HG03139 (cell line): ENCODE results near the gene GLIS1.

ENCODE experiments used
- ATAC-seq: cut with Tn5 transposase; IDR thresholded peaks from one replicate; pipeline ENCODE4 v1.9.1; 2021; ENCODE audit not compliant: unreplicated experiment

The GLIS1 gene

DNA sequence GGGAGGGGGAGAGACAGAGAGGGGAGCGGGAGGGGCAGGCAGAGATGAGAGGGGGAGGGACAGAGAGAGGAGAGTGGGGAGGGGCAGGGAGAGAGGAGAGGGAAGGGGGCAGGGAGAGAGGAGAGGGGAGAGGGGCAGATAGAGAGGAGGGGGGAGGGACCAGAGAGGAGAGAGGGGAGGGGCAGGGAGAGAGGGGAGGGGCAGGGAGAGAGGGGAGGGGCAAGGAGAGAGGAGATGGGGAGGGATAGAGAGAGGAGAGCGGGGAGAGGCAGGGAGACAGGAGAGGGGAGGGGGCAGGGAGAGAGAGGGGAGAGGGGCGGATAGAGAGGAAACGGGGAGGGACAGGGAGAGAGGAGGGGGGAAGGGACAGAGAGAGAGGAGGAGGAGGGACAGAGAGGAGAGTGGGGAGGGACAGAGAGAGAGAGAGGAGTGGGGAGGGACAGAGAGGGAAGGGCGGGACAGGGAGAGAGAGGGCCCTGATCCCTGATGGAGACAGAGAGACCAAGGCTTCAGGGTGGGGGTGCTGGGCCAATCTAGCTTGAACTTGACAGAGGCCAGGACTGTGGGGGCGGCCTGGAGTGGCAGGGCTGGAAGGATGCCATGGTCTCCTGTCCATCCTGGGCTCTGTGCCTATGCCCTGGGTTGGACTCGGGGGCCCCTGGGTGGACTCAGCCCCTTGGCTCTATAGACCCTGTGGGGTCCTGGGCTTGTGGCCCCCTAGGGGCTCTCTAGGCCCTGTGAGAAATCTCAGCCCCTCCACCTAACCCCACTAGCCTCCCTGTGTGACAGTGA is 236.1 kb downstream of the GLIS1 start:
- no peak for ATAC-seq

DNA sequence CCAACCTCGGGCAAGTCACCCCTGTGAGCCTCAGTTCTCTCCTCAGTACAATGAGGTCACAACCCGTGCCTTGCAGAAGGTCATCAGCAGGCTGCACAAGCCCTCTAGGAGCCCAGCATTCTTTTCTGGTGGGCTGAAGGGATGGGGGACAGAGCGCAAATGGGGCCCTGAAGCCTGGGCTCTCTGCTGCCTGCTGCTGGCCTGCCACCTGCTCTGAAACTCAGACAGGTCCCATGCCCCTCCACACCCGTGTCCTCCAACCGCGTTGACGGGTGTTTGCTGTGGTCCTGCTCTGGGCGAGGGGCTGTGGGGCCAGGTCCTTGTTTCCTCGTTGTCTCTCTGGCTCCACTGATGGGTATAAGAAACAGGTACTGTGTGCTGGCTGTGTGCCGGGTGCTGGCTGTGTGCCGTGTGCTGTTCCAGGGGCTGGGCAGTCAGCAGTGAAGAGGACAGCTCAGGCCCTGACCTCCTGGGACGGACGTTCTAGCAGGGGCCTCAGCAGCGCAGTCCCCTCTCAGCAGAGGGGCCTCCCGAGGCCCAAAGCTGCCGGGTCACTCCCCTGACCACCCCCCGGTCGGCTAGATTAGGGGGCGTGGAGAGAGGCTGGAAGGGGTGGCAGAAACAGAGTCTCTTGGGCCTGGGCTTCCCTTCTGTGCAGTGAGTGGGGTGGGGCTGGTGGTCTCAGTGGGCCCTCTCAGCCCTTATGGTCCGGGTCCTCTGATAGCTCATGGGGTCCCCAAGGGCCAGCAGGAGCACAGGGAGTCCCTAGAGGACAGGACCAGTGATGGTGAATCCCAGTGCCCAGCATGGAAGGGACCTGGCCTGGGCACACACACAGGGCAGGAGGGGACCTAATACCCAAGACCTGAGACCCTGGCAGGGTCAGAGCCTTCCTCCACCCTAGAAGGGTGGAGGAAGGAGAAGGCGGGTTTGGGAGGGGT is 237.6 kb downstream of the GLIS1 start:
- no peak for ATAC-seq

DNA sequence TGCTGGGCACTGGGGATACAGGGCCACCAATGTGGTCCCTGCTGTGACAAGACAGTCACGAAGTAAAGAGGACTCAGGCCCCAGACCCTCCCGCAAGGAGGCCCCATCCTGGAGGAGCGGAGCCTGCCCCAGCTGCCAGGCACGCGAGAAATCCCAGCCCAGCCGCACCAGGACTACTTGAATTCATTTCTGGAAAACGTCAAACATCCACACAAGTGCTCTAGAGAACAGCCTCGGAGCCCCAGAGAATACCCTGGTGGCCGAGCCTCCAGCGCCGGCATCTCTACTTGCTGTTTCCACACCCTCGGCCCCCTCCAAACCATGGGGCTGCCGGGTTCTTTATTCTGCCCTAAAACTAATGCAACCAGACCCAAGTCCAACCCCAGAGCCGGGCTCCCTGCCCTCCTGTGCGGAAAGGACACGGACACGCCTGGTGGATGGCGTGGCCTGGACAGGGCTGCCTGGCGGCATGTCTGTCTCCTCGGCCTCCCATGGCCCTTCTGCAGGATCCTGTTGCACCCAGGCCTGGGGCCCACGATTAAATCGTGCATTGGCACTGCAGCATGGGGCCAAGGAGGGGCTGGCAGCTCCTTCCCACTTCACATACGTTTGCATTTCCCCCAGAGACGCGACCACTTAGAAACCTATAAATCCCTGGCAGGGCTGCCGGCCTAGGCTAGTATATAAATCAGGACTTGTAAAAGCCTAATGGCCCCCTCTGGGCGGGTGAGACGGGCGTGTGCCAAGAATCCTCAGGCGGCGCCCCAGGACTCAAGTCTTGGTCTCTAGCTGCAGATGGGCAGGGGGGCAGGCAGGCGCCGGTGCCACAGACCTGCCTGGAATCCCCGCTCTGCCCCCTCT is 238.5 kb downstream of the GLIS1 start:
- no peak for ATAC-seq

DNA sequence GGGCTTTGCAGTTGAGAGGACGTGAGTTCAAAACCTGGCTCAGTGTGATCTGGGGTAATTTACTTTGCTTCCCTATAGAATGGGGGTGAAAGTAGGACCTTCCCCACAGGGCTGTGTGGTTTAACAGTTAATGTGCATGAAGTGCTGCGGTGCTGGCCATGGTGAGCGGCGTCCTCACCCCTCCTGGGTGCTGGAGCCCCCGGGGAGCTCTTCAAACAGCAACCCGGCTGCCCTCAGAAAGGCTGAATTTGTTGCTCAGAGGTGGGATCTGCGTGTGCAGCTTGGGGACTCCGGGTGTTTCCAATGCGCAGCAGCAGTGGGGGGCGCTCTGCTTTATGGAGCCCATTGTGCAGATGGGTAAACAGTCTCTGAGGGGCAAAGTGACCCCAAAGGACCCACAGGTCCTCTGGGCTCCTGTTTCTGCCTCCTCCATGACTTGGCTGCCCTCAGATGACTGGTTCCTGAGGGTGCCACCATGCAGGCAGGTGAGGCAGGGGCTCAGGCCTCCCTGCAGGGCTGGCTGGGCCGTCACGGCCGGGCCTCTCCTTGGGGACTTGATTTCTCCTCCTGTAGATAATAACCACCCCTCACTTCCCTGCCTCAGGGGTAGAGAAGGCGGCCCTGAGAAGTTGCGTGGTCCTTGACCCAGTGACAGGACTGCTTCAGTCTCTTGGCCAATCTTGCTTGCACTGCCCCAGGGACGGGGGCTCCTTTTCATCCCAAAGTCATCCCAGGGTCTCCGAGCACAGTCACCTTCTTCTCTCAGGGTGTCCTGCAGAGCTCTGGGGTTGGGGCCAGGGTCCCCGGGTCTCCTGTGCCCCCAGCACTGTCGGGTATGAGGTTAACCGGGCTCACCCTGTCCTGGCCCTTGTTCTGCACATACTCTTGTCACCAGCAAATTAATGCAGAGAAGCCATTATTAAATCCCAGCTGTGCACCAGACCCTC is 239.4 kb downstream of the GLIS1 start:
- ATAC-seq = no peak

DNA sequence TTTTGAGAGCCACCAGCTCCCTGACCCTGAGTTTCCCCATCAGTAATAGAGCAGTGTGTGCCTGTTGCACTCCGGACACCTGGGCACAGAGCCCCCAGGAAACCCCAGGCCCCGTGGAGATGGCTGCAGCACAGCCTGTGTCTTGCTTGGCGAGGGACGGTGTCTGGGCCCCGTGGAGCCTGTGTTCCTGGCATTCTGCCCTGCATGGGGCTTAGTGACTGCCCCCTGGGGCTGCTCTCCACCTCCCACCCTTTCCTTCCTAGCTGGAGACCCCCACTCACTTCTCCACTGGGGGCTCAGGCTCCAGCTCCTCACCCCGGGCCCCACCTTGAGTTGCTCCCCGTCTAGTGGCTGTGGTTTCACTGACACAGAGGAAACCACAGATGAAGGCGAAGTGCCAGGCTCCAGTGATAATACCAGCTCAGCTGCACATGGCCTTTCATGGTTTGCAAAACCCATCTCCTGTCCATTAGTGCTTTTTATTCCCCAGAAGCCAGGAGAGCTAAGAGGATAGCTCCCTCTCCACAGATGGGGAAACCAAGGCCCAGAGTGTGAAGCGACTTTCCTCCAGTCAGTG is 240.3 kb downstream of the GLIS1 start:
- ATAC-seq = no peak

DNA sequence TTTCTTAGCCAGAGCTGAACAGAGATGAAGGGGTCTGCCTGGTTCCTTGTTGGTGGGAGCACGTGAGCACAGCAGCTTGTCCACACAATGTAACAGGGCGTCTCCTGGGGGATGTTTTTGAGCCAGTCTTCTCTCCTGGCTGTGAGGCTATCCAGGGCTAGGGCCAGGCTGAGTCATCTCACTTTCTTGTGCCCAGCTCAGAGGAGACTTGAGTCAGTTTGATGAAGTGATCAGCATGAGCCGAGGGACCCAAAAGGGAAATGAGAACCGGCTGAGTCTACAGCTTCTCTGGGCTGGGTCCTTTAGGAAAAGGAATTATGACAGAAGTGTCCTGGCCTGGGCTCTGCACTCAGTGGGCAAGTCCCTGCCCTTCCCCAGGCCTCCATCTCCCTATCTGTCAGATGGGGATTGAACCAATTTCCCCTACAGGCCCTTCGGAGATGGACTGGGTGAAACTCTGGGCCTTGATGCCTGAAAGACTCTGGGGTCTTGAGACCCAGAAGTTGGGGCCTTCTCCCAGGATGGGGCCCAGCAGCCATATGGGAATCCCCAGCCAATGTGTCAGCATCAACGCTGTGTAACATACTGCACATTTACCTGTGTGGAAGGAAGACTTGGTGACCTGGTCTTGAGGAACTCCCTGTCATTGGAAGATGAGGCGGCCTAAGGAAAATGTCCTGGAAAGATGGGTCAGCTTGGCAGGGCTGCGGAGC is 243.2 kb downstream of the GLIS1 start:
- no peak for ATAC-seq

DNA sequence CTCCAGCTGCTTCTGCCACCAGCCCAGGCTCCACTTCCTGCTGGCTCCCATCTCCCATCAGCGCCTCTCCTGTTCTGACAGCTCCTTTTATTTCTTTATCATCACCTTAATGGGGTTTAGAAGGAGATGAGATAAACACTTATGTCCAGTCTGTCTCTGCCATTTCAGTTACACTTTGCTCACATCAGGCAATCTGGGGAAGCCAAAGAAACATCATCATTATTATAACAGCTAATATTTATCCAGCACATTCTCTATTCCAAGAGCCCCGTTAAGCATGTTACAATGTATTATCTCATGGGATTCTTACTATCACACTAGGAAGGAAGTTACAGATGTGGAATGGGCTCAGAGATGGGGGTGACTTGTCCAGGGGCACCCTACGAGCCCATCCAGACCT is 248.6 kb downstream of the GLIS1 start:
- no peak for ATAC-seq

DNA sequence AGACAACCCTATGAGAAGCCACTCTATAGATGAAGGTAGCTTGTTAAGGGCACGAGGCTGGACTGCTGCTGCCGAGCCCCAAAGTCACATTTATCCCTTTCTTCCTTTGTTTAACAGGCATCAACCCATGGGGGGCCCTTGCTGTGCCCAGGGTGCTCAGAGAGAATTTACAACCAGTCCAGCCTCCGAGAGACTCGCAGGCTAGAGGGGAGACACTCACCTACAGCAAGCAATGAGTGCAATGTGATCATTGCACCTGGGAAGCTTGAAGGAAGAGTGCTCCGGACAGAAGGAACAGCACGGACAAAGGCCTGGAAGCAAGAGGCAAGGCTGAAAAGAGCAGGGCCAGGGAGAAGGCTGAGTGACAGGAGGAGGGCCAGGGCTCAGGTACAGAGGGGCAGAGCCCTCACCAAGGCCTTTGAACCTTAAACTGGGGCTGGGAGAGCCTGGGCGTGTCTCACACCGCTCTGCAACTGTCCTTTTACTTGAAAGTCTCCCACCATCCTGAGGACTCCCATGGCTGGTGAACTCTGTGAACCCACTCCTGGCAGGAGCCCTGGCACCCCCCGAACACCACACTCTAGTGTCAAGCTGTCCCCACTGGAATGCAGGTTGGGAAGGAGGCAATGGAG is 252.5 kb downstream of the GLIS1 start:
- no peak for ATAC-seq

DNA sequence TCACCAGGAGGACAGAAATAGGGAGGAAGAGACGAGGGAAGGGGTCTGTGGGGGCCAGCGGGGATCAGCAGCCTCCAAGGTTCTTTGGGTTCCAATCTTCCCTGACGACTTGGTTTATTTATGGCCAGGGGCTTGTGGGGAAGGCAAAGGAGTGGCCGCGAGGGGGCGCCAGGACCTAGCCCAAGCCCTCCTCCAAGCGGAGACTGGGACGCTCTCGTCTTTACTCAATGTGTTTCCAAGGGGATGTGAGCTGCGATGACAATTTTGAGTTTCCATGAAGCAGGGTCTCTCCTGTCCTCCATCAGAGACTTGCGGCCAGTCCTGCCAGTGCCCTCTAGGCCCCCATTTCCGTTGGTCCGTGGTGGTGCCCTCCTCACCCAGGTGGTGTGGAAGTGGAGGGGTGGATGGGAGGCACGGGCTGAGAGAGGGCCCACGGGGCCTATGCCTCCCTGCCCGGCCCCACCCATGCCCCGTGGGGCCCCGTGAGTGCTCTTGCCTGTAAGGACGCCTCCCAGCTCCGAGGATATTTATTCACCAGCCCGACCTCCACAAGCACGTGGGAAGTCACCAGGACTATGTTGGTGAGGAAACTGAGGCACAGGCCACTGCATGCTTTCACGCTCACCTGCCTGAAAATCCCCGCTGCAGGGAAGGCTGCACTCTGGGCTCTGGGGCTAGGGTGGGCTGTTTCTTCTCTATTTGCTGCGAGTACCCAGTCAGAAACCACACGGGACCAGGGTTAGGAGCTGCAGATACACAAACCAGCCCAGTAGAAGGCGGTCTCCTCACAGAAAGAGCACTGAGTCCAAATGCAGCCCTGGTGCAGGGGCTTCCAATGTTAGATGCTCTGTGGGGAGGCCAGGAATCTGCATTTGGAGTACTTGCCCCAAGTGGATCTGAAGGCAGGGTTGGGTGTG is 253.2 kb downstream of the GLIS1 start:
- ATAC-seq = no peak

DNA sequence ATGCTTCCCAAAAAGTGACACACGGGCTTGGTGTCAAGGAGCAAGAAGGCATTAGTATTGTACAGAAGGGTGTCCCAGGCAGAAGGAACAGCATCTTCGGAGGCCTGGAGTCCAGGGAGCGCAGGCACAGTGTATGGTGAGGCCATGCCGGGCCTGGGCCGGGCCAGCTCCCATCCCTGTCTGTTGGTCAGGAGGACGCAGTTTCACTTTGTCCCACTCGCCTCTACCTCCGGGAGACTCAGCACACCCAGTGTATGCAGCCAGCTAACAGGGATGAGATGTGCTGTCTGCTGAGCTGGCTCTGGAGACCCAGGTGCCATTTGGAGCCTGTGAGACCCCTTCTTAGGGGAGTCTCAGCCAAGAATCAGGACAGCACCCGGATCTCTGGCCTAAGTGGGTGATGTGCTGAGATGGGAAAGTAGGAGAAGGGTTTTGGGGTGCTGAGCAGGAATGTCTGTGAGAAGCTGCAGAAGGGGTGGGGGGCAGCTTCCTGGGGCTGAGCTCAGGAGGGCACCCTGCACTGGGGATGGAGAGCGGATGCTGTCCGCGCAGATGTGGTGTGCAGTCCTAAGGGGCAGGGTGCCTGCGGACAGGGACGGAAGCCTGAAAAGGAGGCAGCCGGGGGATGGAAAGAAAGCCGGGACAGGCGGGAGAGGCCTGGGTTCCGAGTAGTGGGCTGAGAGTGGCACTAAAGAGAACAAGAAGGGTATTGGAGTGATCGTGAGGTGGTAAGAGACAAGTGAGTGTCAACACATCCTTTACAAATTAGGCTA is 254.1 kb downstream of the GLIS1 start:
- no peak for ATAC-seq

DNA sequence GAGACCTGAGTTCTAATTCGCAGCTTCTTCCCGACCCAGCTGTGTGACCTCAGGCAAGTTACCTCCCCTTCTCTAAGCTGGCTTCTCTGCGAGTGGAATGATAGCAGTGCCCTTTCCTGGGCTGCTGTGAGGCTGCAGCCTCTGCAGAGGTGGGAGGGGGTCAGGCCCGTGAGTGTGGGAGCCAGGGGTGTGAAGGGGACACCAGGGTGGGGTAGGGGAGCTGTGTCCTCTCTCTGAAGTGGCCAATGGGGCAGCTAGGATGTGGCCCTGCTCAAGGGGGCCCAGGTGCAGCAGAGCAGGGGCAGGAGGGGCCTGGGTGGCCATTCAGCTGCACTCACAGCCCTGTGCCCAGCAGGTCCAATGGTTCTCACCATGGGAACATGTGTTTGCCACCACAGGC is 255.3 kb downstream of the GLIS1 start:
- ATAC-seq = no peak

DNA sequence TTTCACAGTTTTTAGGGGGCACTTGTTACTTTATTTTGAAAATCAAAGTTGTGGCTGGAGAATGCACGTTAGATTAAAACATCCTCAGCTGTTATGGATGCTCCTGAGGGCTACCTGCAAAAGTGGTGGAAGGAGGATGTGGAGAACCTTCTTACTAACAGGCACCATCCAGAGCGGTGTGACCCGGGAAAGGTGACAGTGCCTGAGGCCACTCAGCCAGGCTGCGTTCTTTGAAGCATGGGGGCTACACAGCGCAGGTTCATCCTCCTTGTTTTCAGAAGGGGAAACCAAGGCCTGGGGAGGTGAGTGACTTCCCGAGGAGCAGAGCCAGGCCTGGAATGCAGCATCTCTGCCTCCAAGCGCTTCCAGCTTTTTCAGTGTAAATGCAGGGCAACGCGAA is 255.8 kb downstream of the GLIS1 start:
- ATAC-seq = no peak

DNA sequence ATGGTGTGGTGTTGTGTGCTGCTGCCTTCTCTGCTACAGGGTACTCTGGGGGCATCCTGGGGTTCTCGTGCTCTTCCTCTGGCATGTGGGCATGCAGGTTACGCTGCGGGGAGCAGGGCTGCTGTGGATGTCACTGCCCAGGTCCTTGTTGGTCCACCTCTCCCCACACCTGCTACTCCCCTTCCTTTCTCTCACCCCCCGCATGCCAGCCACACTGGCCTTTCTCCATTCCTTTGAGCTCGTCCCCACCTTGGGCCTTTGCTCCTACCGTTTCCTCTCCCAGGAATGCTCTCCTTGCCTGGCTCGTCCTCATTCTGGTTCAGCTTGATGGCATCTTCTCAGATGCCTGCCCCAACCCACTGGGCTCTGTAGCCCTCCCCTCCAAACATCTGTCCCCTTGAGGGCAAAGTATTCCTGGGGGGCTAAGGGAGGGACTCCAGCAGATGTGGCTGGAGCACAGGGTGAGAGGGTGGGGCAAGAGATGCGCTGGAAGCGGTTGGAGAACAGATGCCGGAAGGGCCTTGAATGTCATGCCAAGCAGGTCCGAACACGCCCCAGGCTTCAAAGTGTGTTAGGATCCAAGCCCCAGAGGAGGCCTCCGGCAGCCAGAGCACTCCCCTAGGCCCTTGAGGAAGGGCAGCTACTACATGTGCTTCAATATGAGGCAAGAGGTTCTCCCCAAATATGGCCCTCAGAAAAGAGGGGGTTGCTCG is 256.4 kb downstream of the GLIS1 start:
- ATAC-seq = no peak

DNA sequence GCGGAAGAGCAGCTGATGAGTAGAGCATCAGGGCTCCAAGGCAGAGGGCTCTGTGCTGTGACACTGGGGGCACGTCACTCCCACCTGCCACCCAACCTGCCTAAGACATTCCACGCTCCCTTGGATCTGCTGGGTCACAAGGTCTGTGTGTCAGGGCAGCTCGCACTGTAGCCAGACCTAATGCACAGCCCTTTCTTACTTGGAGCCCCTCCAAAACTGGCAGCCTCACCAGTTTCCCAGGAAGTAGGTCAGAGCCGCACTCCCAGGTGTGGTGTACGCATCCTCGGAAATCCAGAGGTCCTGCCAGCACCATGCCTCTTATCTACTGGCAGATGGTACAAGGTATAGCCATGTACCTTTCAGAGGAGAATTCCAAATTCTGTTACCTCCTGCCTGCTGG is 257.5 kb downstream of the GLIS1 start:
- no peak for ATAC-seq

DNA sequence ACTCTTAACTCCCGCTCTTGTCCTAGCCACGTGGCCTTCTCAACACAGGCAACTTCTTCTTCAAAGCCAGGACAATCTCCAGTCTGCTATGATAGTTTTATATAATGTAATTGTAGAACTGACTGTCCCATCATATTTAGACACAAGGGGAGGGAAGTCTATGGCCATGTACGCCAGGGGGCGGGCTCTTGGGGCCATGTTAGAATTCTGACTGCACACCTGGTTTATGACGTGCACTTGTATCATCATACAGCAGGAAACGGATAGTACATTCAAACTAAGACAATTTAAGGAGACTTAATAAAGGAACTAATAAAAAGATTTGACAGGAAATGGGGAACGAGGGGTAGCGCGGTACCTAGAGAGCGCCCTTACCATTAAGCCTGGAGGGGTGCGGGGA is 258.3 kb downstream of the GLIS1 start:
- no peak for ATAC-seq

DNA sequence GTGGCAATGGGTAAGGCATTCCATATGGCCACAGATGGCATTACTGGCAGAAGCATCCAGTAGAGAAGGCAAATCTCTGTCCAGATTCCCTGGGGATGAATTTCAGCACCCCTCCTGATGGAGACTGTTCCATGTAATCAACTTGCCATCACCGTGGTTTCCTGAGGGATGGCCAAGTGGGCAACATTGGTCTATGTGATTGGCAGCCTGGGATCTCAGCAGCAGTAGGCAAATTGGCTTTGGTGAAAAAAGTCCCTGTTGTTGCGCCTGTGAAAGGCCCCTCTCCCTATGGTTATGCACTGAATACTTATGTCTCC is 260.5 kb downstream of the GLIS1 start:
- no peak for ATAC-seq
